Stimulated activated CD8-positive, alpha-beta memory T cell treated with anti-CD3 and anti-CD28 coated beads, Interleukin-15, amount 100 ng/mL, for 24 hours (primary cell): Measurements from ENCODE around the gene CDH4.

Experiments used
- DNase-seq: peaks from one replicate; pipeline ENCODE4 v3.0.0-alpha.2; 2020; ENCODE audit warnings: low read depth

The CDH4 gene

GRCh38 chr20:61603715-61604114, 351.7 kb downstream of the CDH4 start:
- DNase-seq = no peak

DNA sequence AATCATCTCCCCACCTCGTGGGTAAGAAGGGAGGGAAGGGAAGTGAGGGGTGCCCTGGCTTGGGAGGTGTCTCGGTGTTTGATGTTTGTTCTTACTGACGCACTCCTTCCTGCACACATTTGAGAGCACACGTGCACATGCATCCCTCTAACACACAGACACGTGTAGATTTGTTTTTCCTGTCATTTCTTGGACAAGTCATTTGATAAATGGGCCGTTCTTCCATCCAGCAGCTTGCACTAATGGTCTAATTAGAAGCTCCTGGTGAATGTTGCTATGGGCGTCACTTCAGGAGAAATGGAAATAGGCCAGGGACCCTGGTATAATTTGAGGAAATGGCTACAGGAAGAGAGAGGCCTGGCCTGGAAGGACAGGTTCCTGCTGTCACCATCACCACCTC, 352.5 kb downstream of the CDH4 start:
- DNase-seq = no peak

GRCh38 chr20:61605283-61605682, 353.2 kb downstream of the CDH4 start:
- no peak for DNase-seq

GRCh38 chr20:61605862-61606557, 353.9 kb downstream of the CDH4 start:
- no peak for DNase-seq

- no peak for DNase-seq
Observed at GRCh38 chr20:61608275-61609085, 356.4 kb downstream of the CDH4 start.

- DNase-seq = no peak
Observed at GRCh38 chr20:61609461-61609860, 357.4 kb downstream of the CDH4 start.

- no peak for DNase-seq
Observed at GRCh38 chr20:61611401-61612180, 359.5 kb downstream of the CDH4 start.

DNA sequence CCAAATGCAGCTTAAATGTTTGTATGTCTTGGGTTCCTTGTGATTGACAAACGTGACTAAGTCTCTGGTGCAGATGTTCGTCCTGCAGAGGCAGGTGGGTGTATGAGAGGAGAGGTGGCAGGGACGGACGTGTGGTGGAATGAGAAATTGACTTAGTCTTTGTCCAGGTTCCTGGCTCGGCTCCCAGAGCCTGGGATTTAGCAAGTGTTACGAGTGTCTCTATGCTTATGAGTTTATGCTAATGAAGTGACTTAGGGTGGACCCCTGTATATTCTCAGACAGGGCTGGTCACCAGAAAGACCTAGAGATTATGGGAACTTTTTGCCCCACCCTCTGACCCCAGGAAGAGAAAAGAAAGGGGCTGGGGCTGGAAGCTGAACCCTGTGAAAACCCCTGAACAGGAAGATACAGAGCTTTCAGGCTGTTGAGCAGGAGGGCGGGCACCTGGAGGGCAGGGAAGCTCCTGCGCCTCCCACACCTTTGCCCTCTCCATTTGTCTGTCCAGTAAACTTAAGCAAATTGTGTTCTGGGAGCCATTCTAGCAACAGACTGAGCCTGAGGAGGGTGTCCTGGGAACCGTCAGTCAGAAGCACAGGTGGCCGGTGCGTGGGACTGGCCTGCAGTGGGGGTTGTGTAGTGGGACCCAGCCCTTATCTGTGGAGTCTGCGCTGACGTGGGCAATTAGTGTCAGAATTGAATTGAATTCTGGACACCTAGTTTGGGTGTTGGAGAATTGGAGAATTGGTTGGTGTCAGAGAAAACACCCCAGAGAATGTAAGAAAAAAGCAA, 362.1 kb downstream of the CDH4 start:
- DNase-seq = no peak

GRCh38 chr20:61614706-61615100, 362.6 kb downstream of the CDH4 start:
- no peak for DNase-seq

GRCh38 chr20:61615806-61616205, 363.7 kb downstream of the CDH4 start:
- no peak for DNase-seq

- DNase-seq = no peak
Observed at GRCh38 chr20:61619751-61620150, 367.7 kb downstream of the CDH4 start.

GRCh38 chr20:61620174-61620573, 368.1 kb downstream of the CDH4 start:
- DNase-seq = no peak

GRCh38 chr20:61621035-61621730, 369.1 kb downstream of the CDH4 start:
- no peak for DNase-seq

DNA sequence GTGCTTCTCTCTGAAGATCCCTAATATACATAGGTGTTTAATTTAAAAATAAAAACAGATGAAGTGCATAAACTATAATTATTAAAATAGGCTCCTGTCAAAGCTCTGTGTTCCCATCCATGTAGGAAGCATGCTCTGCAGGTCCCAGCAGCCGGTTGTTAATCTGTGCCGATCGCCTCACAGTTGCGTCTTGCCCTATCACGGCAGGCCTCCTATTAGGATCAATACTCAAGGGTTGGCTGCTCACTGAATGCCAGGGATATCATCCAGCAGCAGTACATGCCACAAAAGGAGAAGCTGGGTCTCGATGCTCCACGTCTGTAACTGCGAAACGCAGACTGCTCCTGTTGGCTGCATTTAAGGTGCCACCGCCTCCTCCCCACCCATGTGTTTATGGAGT, 369.8 kb downstream of the CDH4 start:
- no peak for DNase-seq

DNA sequence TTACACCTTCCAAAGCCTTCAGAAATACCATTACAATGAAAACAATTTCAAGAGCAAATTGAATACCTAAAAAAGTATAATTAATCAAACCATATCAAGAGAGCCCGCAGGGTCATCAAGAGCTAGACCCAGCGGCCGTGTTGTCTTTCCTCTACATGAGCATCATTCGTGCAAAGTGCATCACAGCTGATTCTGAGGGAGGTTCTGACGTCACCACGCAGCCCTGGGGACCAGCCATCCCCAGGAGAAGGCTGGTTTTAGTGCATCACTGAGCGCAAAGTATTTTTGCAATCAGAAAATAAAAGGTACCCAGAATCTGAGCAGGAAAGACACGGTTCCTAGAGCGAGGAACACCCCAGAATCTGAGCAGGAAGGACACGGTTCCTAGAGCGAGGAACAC, 371.4 kb downstream of the CDH4 start:
- DNase-seq = no peak

DNA sequence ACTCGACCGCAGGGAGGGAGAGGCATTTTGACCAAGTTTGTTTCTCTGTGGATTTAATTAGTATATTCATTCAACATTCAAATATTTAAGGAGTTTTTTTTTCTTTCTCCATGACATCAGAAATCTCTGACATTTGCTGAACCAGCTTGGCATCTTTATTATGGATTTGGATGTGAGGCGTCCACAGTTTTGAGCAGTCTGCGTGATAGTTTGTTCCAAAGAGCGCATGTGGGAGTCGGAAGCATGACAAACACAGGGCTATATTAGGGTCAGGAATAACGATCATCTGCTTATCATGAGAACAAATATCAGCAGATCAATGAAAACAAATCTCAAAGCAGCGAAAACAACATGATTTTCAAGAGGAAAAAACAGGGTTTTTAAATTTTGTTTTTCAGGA, 373.2 kb downstream of the CDH4 start:
- no peak for DNase-seq

GRCh38 chr20:61626412-61626811, 374.4 kb downstream of the CDH4 start:
- DNase-seq = no peak

DNA sequence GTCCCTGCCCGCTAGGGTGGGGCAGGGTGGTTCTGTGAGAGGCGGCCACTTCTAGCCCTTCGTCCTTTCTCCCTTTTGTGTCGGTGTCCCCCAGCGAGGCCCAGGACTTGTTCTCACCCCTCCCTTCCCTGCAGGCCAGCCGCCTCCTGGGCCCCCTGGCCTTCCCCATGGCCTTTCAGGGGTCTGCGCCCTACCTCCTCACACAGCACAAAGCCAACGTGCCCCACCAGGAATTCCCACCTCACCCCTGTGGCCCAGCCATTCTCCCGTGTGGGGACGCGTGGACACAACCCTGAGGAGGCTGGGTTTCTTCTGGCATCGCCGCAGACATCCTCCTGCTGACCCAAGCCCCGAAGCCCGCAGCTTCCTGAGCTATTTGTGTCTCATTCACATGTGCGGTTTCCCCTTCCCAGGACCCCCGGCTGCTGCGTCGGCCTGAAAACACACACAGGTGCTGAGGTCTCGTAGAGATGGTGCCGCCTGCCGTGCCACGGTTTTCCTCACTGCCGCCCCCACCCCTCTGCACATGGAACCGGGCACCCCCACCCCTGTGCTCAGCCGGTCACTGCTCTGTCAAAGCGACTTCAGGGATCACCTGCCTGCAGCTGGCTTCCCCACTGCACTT, 375.8 kb downstream of the CDH4 start:
- no peak for DNase-seq

GRCh38 chr20:61628480-61628879, 376.4 kb downstream of the CDH4 start:
- no peak for DNase-seq

- DNase-seq = no peak
Observed at GRCh38 chr20:61628901-61629601, 377.0 kb downstream of the CDH4 start.
